Measurements from ENCODE around the gene ARHGAP4. TPM values are rescaled to one million over a fixed set of nuclear protein-coding genes. Genes with fewer than 3 reads are reported as not detected.

ARHGAP4 gene
- total and polyA plus RNA-seq, 11 donors: 6.8 to 55.8 (median 12.9) TPM

DNA sequence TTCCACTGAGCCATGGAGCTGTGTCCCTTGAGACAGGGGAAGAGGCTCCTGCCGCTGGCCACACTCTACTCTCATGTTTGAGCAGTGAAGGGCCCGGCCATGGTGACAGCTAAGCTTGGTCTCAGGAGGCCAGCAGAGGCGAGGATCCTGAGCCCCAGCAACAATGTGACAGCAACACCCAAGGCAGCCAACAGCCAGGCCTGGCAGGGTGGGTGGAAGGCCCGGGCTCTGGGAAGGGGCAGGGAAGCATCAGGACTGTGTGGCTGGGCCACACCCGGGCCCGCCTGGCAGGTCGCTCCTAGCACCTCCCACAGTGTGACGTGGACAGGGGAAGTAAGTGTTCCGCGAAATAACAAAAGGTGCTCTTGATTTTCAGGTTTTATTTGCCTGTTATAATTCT, 64.9 kb downstream of the ARHGAP4 start:
- intact Hi-C loops (cut with DNase I): no loop called here
- DNase-seq (no peak), ATAC-seq (no peak)
- Histone ChIP-seq H3K4me1 (no peaks in the 10 kb centered on the region), H3K27ac (no peak overlapping the region), H3K27me3 (peaks cover 0 to 44% (median 0%) of the 10 kb centered on the region in 9 donors), H3K9me3 (no peaks in the 10 kb centered on the region), H3K36me3 (no peaks in the 10 kb centered on the region), H3K4me3 (no peak overlapping the region)
- TF ChIP-seq CTCF (IDR thresholded peaks at IDR 0.05) (no peak), POLR2A (IDR thresholded peaks at IDR 0.05) (no peak)
- 71 to 80% (median 75%) methylated on average over 10 of the region's 10 CpGs for WGBS, 4 donors

Other genes starting within 250 kb of the ARHGAP4 start
- 100 to 1,000 TPM; 113 to 203 (median 179) TPM for gene SLC6A8, start 238.3 kb downstream of the ARHGAP4 start, total RNA-seq
- gene SLC6A8, start 238.3 kb downstream of the ARHGAP4 start, polyA plus RNA-seq: 100 to 1,000 TPM; 138 to 241 TPM
- 100 to 1,000 TPM in 5 of 9 donors, 10 to 100 TPM in 4; 59.9 to 162 (median 102) TPM for gene BCAP31, start 201.9 kb downstream of the ARHGAP4 start, total RNA-seq
- gene BCAP31, start 201.9 kb downstream of the ARHGAP4 start, polyA plus RNA-seq: 100 to 1,000 TPM in 1 of 2 donors, 10 to 100 TPM in 1; 87.7 to 158 TPM
- 10 to 100 TPM; 13.5 to 25.6 (median 17.6) TPM for gene ABCD1, start 201.4 kb downstream of the ARHGAP4 start, total RNA-seq
- gene ABCD1, start 201.4 kb downstream of the ARHGAP4 start, polyA plus RNA-seq: 10 to 100 TPM; 12.9 to 13.5 TPM
- gene PLXNB3, start 162.0 kb downstream of the ARHGAP4 start, total RNA-seq: 1 to 10 TPM; 1.6 to 8.6 (median 3.5) TPM
- gene PLXNB3, start 162.0 kb downstream of the ARHGAP4 start, polyA plus RNA-seq: 1 to 10 TPM in 1 of 2 donors, under 1 TPM in 1; 0.51 to 2.8 TPM
- 10 to 100 TPM; 31.9 to 49.7 (median 38.9) TPM for gene SRPK3, start 145.2 kb downstream of the ARHGAP4 start, total RNA-seq
- gene SRPK3, start 145.2 kb downstream of the ARHGAP4 start, polyA plus RNA-seq: 10 to 100 TPM in 1 of 2 donors, 1 to 10 TPM in 1; 8.8 to 39.8 TPM
- gene IDH3G, start 131.9 kb downstream of the ARHGAP4 start, total RNA-seq: 100 to 1,000 TPM in 2 of 9 donors, 10 to 100 TPM in 7; 58.1 to 162 (median 71.2) TPM
- gene IDH3G, start 131.9 kb downstream of the ARHGAP4 start, polyA plus RNA-seq: 10 to 100 TPM; 76.5 to 78.6 TPM
- gene SSR4, start 131.6 kb downstream of the ARHGAP4 start, total RNA-seq: 100 to 1,000 TPM; 119 to 225 (median 135) TPM
- 100 to 1,000 TPM; 306 to 307 TPM for gene SSR4, start 131.6 kb downstream of the ARHGAP4 start, polyA plus RNA-seq
- gene PDZD4, start 95.7 kb downstream of the ARHGAP4 start, total RNA-seq: 1 to 10 TPM; 1.7 to 4.0 (median 2.4) TPM
- gene PDZD4, start 95.7 kb downstream of the ARHGAP4 start, polyA plus RNA-seq: 1 to 10 TPM; 1.7 to 2.4 TPM
- 10 to 100 TPM in 1 of 9 donors, 1 to 10 TPM in 7, under 1 TPM in 1; 0.99 to 11.0 (median 3.1) TPM for gene L1CAM, start 40.1 kb downstream of the ARHGAP4 start, total RNA-seq
- 1 to 10 TPM; 1.3 to 1.8 TPM for gene L1CAM, start 40.1 kb downstream of the ARHGAP4 start, polyA plus RNA-seq
- 10 to 100 TPM in 1 of 9 donors, 1 to 10 TPM in 8; 2.2 to 10.5 (median 3.0) TPM for gene AVPR2, start 21.6 kb downstream of the ARHGAP4 start, total RNA-seq
- gene AVPR2, start 21.6 kb downstream of the ARHGAP4 start, polyA plus RNA-seq: 1 to 10 TPM; 4.0 to 7.5 TPM
- 100 to 1,000 TPM in 2 of 9 donors, 10 to 100 TPM in 7; 52.5 to 112 (median 72.1) TPM for gene NAA10, start 8.8 kb upstream of the ARHGAP4 start, total RNA-seq
- 100 to 1,000 TPM; 120 to 221 TPM for gene NAA10, start 8.8 kb upstream of the ARHGAP4 start, polyA plus RNA-seq
- gene RENBP, start 18.4 kb upstream of the ARHGAP4 start, total RNA-seq: 10 to 100 TPM in 5 of 9 donors, 1 to 10 TPM in 4; 5.1 to 35.5 (median 10.2) TPM
- 1 to 10 TPM; 6.4 to 9.8 TPM for gene RENBP, start 18.4 kb upstream of the ARHGAP4 start, polyA plus RNA-seq
- 10 to 100 TPM; 22.7 to 72.6 (median 34.8) TPM for gene HCFC1, start 45.6 kb upstream of the ARHGAP4 start, total RNA-seq
- gene HCFC1, start 45.6 kb upstream of the ARHGAP4 start, polyA plus RNA-seq: 10 to 100 TPM; 11.8 to 23.0 TPM
- 10 to 100 TPM in 2 of 9 donors, 1 to 10 TPM in 7; 3.5 to 11.4 (median 8.3) TPM for gene TMEM187, start 46.5 kb upstream of the ARHGAP4 start, total RNA-seq
- 1 to 10 TPM; 3.2 to 7.0 TPM for gene TMEM187, start 46.5 kb upstream of the ARHGAP4 start, polyA plus RNA-seq
- gene IRAK1, start 93.6 kb upstream of the ARHGAP4 start, total RNA-seq: 10 to 100 TPM; 22.0 to 79.2 (median 29.7) TPM
- gene IRAK1, start 93.6 kb upstream of the ARHGAP4 start, polyA plus RNA-seq: 10 to 100 TPM; 23.8 to 89.3 TPM
- 10 to 100 TPM; 24.6 to 83.3 (median 37.1) TPM for gene MECP2, start 171.5 kb upstream of the ARHGAP4 start, total RNA-seq
- gene MECP2, start 171.5 kb upstream of the ARHGAP4 start, polyA plus RNA-seq: 10 to 100 TPM; 22.7 to 28.6 TPM
- not detected for gene OPN1LW, start 218.0 kb upstream of the ARHGAP4 start, total RNA-seq
- not detected for gene OPN1LW, start 218.0 kb upstream of the ARHGAP4 start, polyA plus RNA-seq

Measured in heart left ventricle (tissue), 16 donors.